MM.1S (cell line): ENCODE results near the gene LAMC3.

Source experiments
- DNase-seq: peaks from one replicate; pipeline ENCODE4 v3.0.0-alpha.2; 2015
- H2AFZ ChIP-seq: fragments of 300-600 bp; sonication (generic); 2 replicates; pipeline ENCODE4 v1.6.0; 2016; ENCODE audit warnings: antibody characterized with exemption, low read length
- H3F3A ChIP-seq: fragments of 300-600 bp; sonication (generic); 2 replicates; pipeline ENCODE4 v1.6.1; 2016; ENCODE audit warnings: mild to moderate bottlenecking, antibody characterized with exemption, low read length, moderate library complexity, mixed read lengths; ENCODE audit not compliant: insufficient read depth
- H3K27ac ChIP-seq: fragments of 300-600 bp; sonication (generic); 2 replicates; pipeline ENCODE4 v1.5.1; 2016; ENCODE audit warnings: mild to moderate bottlenecking, low read length
- H3K27me3 ChIP-seq: fragments of 300-600 bp; sonication (generic); replicated peaks from 2 replicates; pipeline ENCODE4 v1.6.0; 2016; ENCODE audit warnings: low read length; ENCODE audit not compliant: insufficient read depth
- H3K36me3 ChIP-seq: fragments of 300-600 bp; sonication (generic); replicated peaks from 2 replicates; pipeline ENCODE4 v1.6.1; 2016; ENCODE audit warnings: mild to moderate bottlenecking, low read length, mixed read lengths; ENCODE audit not compliant: insufficient read depth
- H3K4me1 ChIP-seq: fragments of 300-600 bp; sonication (generic); 2 replicates; pipeline ENCODE4 v1.6.1; 2016; ENCODE audit warnings: low read length, mixed read lengths
- H3K4me2 ChIP-seq: fragments of 300-600 bp; sonication (generic); 2 replicates; pipeline ENCODE4 v1.6.0; 2016; ENCODE audit warnings: low read depth, low read length
- H3K4me3 ChIP-seq: fragments of 300-600 bp; sonication (generic); 2 replicates; pipeline ENCODE4 v1.5.1; 2016; ENCODE audit warnings: low read length, mixed read lengths
- H3K79me2 ChIP-seq: fragments of 300-600 bp; sonication (generic); 2 replicates; pipeline ENCODE4 v1.6.1; 2016; ENCODE audit warnings: mixed run types, low read length, mixed read lengths
- H3K9ac ChIP-seq: fragments of 300-600 bp; sonication (generic); 2 replicates; pipeline ENCODE4 v1.6.1; 2016; ENCODE audit warnings: low read length, mixed read lengths
- H3K9me2 ChIP-seq: fragments of 300-600 bp; sonication (generic); replicated peaks from 2 replicates; pipeline ENCODE4 v1.6.1; 2016; ENCODE audit warnings: mild to moderate bottlenecking, low read length, mixed read lengths; ENCODE audit not compliant: insufficient read depth
- H3K9me3 ChIP-seq: fragments of 300-600 bp; sonication (generic); replicated peaks from 2 replicates; pipeline ENCODE4 v1.6.1; 2016; ENCODE audit warnings: mild to moderate bottlenecking, low read length, mixed read lengths; ENCODE audit not compliant: insufficient read depth
- H4K20me1 ChIP-seq: fragments of 300-600 bp; sonication (generic); 2 replicates; pipeline ENCODE4 v1.6.1; 2016; ENCODE audit warnings: mild to moderate bottlenecking, low read length, moderate library complexity, mixed read lengths; ENCODE audit not compliant: insufficient read depth
- EZH2 ChIP-seq: fragments of 300-600 bp; sonication (generic); optimal IDR thresholded peaks from 2 replicates; pipeline ENCODE3; 2017; ENCODE audit warnings: low read depth, mild to moderate bottlenecking, antibody characterized with exemption, low read length, mixed read lengths
- EZH2phosphoT487 ChIP-seq: fragments of 300-600 bp; sonication (generic); IDR thresholded peaks from 2 replicates; pipeline ENCODE4 v1.6.1; 2018; ENCODE audit warnings: antibody characterized with exemption, low read length
- TF ChIP-seq, protein P1 (sequence below): fragments of 300-600 bp; sonication (generic); IDR thresholded peaks from 2 replicates; pipeline ENCODE4 v1.5.1; 2016; ENCODE audit warnings: antibody characterized with exemption, low read length, mixed read lengths

The LAMC3 gene

DNA sequence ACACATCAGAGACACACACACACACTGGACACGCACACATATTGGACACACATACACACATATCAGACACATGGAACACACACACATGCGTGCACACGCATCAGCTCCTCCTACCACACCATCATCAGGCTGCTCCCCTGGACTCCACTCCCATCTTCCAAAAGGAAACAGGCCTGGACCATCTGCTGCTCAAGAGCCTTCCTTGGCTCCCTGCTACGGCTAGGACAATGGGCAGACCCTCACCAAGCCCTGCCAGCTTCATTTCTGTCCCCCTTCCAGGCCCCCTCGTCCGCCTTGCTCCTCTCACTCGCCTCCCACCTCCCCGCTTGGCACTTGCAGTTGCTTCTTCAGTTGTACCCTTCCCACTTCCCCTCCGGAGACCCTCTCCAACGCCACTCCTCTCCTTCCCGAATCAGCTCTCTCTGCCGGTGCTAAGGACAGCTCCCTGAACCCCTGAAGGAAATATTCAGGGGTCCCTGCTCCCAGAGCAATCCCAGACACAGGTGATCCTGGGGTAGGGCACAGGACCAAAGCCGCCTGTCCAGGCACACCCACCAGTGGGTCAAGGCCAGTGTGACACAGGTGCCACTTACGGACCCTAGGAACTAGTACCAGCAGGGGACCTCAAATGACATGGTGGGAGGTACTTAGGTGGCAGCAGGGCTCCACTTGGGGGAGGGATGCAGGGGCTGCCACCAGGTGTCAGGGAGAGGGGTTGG, 12.1 kb upstream of the LAMC3 start:
- H3K4me2 ChIP-seq = no peak overlapping the region
- no peak for DNase-seq

DNA sequence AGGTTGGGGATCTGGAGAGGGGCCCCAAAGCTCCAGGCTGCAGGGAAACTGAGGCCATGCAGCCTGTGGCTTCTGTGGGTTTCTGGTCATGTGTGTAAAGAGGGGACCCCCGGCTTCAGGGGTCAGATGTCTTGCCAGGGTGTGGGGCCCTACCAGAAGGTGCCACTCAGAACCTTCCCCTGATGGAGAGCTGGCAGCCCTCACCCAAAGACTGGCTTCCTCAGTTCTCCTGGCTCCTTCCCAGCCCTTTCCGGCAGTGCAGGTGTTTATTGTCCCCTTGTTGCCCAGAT, 11.6 kb upstream of the LAMC3 start:
- Histone ChIP-seq H3F3A (no peaks in the 10 kb centered on the region), H3K27me3 (peaks cover 100% of the 10 kb centered on the region), H3K4me1 (no peaks in the 10 kb centered on the region), H3K79me2 (no peaks in the 10 kb centered on the region), H4K20me1 (no peaks in the 10 kb centered on the region), H3K4me2 (no peak overlapping the region), H3K9me3 (no peaks in the 10 kb centered on the region), H3K36me3 (no peaks in the 10 kb centered on the region), H3K27ac (no peak overlapping the region), H3K4me3 (no peak overlapping the region), H3K9ac (no peak overlapping the region), H3K9me2 (no peaks in the 10 kb centered on the region), H2AFZ (no peak overlapping the region)
- TF ChIP-seq, protein P1, sequence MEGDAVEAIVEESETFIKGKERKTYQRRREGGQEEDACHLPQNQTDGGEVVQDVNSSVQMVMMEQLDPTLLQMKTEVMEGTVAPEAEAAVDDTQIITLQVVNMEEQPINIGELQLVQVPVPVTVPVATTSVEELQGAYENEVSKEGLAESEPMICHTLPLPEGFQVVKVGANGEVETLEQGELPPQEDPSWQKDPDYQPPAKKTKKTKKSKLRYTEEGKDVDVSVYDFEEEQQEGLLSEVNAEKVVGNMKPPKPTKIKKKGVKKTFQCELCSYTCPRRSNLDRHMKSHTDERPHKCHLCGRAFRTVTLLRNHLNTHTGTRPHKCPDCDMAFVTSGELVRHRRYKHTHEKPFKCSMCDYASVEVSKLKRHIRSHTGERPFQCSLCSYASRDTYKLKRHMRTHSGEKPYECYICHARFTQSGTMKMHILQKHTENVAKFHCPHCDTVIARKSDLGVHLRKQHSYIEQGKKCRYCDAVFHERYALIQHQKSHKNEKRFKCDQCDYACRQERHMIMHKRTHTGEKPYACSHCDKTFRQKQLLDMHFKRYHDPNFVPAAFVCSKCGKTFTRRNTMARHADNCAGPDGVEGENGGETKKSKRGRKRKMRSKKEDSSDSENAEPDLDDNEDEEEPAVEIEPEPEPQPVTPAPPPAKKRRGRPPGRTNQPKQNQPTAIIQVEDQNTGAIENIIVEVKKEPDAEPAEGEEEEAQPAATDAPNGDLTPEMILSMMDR = no peak
- TF ChIP-seq EZH2phosphoT487 (no peak), EZH2 (no peak)
- DNase-seq = no peak

More for the DNA sequence above, 12.1 kb upstream of the LAMC3 start:
- no peaks in the 10 kb centered on the region for H4K20me1 ChIP-seq
- H2AFZ ChIP-seq = no peak overlapping the region
- peaks cover 100% of the 10 kb centered on the region for H3K27me3 ChIP-seq
- no peaks in the 10 kb centered on the region for H3K9me2 ChIP-seq
- H3K9me3 ChIP-seq = no peaks in the 10 kb centered on the region
- no peak overlapping the region for H3K4me3 ChIP-seq
- no peaks in the 10 kb centered on the region for H3K4me1 ChIP-seq
- H3K36me3 ChIP-seq = no peaks in the 10 kb centered on the region
- no peaks in the 10 kb centered on the region for H3K79me2 ChIP-seq
- H3F3A ChIP-seq = no peaks in the 10 kb centered on the region
- no peak overlapping the region for H3K9ac ChIP-seq
- TF ChIP-seq, protein P1 = no peak
- TF ChIP-seq EZH2 = no peak
- no peak for TF ChIP-seq EZH2phosphoT487
- no peak overlapping the region for H3K27ac ChIP-seq

DNA sequence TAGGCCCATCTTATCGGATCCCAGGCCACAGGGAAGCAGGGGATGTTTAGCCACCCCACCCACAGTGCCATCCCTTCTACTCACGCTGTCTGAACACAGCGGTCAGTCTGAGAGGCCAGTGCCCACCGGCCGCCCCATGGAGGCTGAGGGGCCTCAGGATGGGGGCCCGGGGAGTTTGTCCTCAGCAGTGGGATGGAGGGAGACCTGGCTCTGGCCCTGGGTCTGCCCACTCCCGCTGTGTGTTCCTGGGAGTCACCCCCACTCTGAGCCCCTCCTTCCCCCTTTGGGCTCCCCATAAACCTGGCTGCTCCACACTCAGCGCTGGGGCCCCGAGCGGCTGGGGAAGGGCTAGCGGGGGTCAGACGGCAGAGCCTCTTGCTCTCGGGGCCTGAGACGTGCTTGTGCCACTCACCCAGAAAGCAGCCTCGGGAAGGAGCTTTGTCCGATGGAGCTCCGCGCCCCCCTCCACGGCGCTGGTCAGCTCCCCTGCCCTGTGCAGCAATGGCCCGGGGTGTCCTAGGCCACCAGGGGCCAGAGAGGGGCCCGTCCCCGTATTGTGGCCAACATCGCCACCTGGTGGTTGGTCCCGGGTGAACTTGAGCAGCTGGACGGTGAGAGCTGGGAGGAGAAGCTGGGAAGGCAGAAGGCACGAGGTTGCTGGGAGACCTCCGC, 10.9 kb upstream of the LAMC3 start:
- TF ChIP-seq, protein P1 = peak; percentile 68
- no peak for TF ChIP-seq EZH2
- no peak overlapping the region for H3K4me3 ChIP-seq
- no peaks in the 10 kb centered on the region for H3K36me3 ChIP-seq
- no peak overlapping the region for H3K27ac ChIP-seq
- no peaks in the 10 kb centered on the region for H3K4me1 ChIP-seq
- no peaks in the 10 kb centered on the region for H4K20me1 ChIP-seq
- DNase-seq = peak; percentile 45
- H2AFZ ChIP-seq = no peak overlapping the region
- H3K9ac ChIP-seq = no peak overlapping the region
- H3K4me2 ChIP-seq = no peak overlapping the region
- no peaks in the 10 kb centered on the region for H3K79me2 ChIP-seq
- no peaks in the 10 kb centered on the region for H3K9me3 ChIP-seq
- H3K27me3 ChIP-seq = peaks cover 99% of the 10 kb centered on the region
- no peaks in the 10 kb centered on the region for H3F3A ChIP-seq
- no peaks in the 10 kb centered on the region for H3K9me2 ChIP-seq
